H9 (cell line): ENCODE results near the gene EFHD1. TPM values are rescaled to one million over a fixed set of nuclear protein-coding genes. Genes with fewer than 3 reads are reported as not detected.

Source experiments
- DNase-seq: peaks from one replicate; pipeline ENCODE4 v3.0.0-alpha.2; 2017
- H2AFZ ChIP-seq: one replicate; pipeline ENCODE4 v1.6.1; 2013; ENCODE audit warnings: mild to moderate bottlenecking, low read length, control low read depth, moderate library complexity
- H2AK5ac ChIP-seq: 2 replicates; pipeline ENCODE4 v1.6.1; 2013; ENCODE audit warnings: low read length, control low read depth, mixed read lengths; ENCODE audit not compliant: insufficient read length
- H2BK120ac ChIP-seq: one replicate; pipeline ENCODE4 v1.6.1; 2013; ENCODE audit warnings: low read depth, mild to moderate bottlenecking, low read length, control low read depth, inconsistent platforms; ENCODE audit not compliant: poor library complexity, severe bottlenecking
- H2BK12ac ChIP-seq: 2 replicates; pipeline ENCODE4 v1.6.1; 2013; ENCODE audit warnings: low read length, control low read depth, mixed read lengths, low read depth; ENCODE audit not compliant: insufficient read length
- H2BK15ac ChIP-seq: 2 replicates; pipeline ENCODE4 v1.6.1; 2013; ENCODE audit warnings: low read depth, low read length, control low read depth
- H2BK20ac ChIP-seq: one replicate; pipeline ENCODE4 v1.6.1; 2013; ENCODE audit warnings: low read depth, mild to moderate bottlenecking, low read length, control low read depth, inconsistent platforms; ENCODE audit not compliant: poor library complexity, severe bottlenecking
- H2BK5ac ChIP-seq: 2 replicates; pipeline ENCODE4 v1.6.1; 2013; ENCODE audit warnings: low read length, control low read depth, mixed read lengths; ENCODE audit not compliant: insufficient read length
- H3K14ac ChIP-seq: 2 replicates; pipeline ENCODE4 v1.6.1; 2013; ENCODE audit warnings: low read length, control low read depth; ENCODE audit not compliant: insufficient read depth
- H3K18ac ChIP-seq: 2 replicates; pipeline ENCODE4 v1.6.1; 2013; ENCODE audit warnings: low read depth, mild to moderate bottlenecking, mixed read lengths, low read length, control low read depth; ENCODE audit not compliant: insufficient read length
- H3K23ac ChIP-seq: 2 replicates; pipeline ENCODE4 v1.6.1; 2013; ENCODE audit warnings: low read length, control low read depth, mixed read lengths, low read depth; ENCODE audit not compliant: insufficient read length
- H3K23me2 ChIP-seq: 2 replicates; pipeline ENCODE4 v1.6.1; 2013; ENCODE audit warnings: low read depth, mild to moderate bottlenecking, mixed read lengths, low read length, control low read depth; ENCODE audit not compliant: insufficient read length, poor library complexity, severe bottlenecking
- H3K27ac ChIP-seq: 2 replicates; pipeline ENCODE4 v1.5.1; 2013; ENCODE audit warnings: low read length, control low read depth, mixed read lengths, low read depth; ENCODE audit not compliant: insufficient read length
- H3K27me3 ChIP-seq: 2 replicates; pipeline ENCODE4 v1.6.1; 2013; ENCODE audit warnings: low read length, control low read depth, inconsistent platforms; ENCODE audit not compliant: insufficient read depth
- H3K4ac ChIP-seq: 2 replicates; pipeline ENCODE4 v1.6.1; 2013; ENCODE audit warnings: low read depth, mild to moderate bottlenecking, control low read depth, inconsistent platforms, low read length, moderate library complexity
- H3K4me1 ChIP-seq: 2 replicates; pipeline ENCODE4 v1.6.1; 2013; ENCODE audit warnings: low read length, control low read depth, inconsistent platforms; ENCODE audit not compliant: insufficient read depth
- H3K4me2 ChIP-seq: 2 replicates; pipeline ENCODE4 v1.6.1; 2013; ENCODE audit warnings: low read length, control low read depth, mixed read lengths; ENCODE audit not compliant: insufficient read length, insufficient read depth
- H3K56ac ChIP-seq: 2 replicates; pipeline ENCODE4 v1.6.1; 2013; ENCODE audit warnings: low read depth, mild to moderate bottlenecking, mixed read lengths, low read length, control low read depth; ENCODE audit not compliant: insufficient read length
- H3K79me1 ChIP-seq: 2 replicates; pipeline ENCODE4 v1.6.1; 2013; ENCODE audit warnings: low read depth, mild to moderate bottlenecking, moderate library complexity, low read length, control low read depth, inconsistent platforms; ENCODE audit not compliant: insufficient read depth, poor library complexity, severe bottlenecking
- H3K79me2 ChIP-seq: 2 replicates; pipeline ENCODE4 v1.6.1; 2013; ENCODE audit warnings: low read length, control low read depth, inconsistent platforms; ENCODE audit not compliant: insufficient read depth
- H3K9ac ChIP-seq: 2 replicates; pipeline ENCODE4 v1.6.1; 2013; ENCODE audit warnings: low read length, control low read depth, mixed read lengths; ENCODE audit not compliant: insufficient read length; ENCODE audit errors: extremely low read depth
- H3K9me3 ChIP-seq: one replicate; pipeline ENCODE4 v1.6.1; 2013; ENCODE audit warnings: low read depth, low read length, inconsistent platforms; ENCODE audit not compliant: control insufficient read depth
- H3T11ph ChIP-seq: one replicate; pipeline ENCODE4 v1.6.1; 2013; ENCODE audit warnings: mild to moderate bottlenecking, low read length, control low read depth, inconsistent platforms
- H4K20me1 ChIP-seq: one replicate; pipeline ENCODE4 v1.6.1; 2013; ENCODE audit not compliant: control insufficient read depth, insufficient read length, insufficient read depth
- H4K5ac ChIP-seq: 2 replicates; pipeline ENCODE4 v1.6.1; 2013; ENCODE audit warnings: low read depth, mild to moderate bottlenecking, mixed read lengths, low read length, control low read depth; ENCODE audit not compliant: insufficient read length
- H4K8ac ChIP-seq: replicated peaks from 2 replicates; pipeline ENCODE4 v1.6.1; 2013; ENCODE audit warnings: low read length, control low read depth, mixed read lengths, low read depth; ENCODE audit not compliant: insufficient read length
- H4K91ac ChIP-seq: 2 replicates; pipeline ENCODE4 v1.6.1; 2013; ENCODE audit warnings: low read depth, mild to moderate bottlenecking, moderate library complexity, mixed read lengths, low read length, control low read depth; ENCODE audit not compliant: insufficient read length
- H3K27ac Mint-ChIP-seq, 3 experiments: 2 replicates in 2 of 3; 3 replicates in 1 of 3; pipeline ENCODE4 v1.8.0; 2020 to 2021; ENCODE audit warnings: mixed read lengths in 3 of 3, mild to moderate bottlenecking in 1 of 3, moderate library complexity in 1 of 3
- H3K27me3 Mint-ChIP-seq: 2 replicates; pipeline ENCODE4 v1.8.0; 2021; ENCODE audit warnings: low read depth, mild to moderate bottlenecking, moderate library complexity, mixed read lengths
- H3K36me3 Mint-ChIP-seq, 3 experiments: 2 replicates in 2 of 3; 3 replicates in 1 of 3; pipeline ENCODE4 v1.8.0; 2020 to 2021; ENCODE audit warnings: low read depth in 3 of 3, mixed read lengths in 3 of 3; ENCODE audit not compliant: insufficient read depth in 1 of 3
- H3K4me1 Mint-ChIP-seq, 2 experiments: 2 replicates each; pipeline ENCODE4 v1.8.0; 2020; ENCODE audit warnings: mixed read lengths in 2 of 2
- H3K4me3 Mint-ChIP-seq, 2 experiments: 2 replicates in 1 of 2; 3 replicates in 1 of 2; pipeline ENCODE4 v1.8.0; 2020 to 2021; ENCODE audit warnings: mild to moderate bottlenecking in 2 of 2, mixed read lengths in 2 of 2, moderate library complexity in 1 of 2
- H3K9me3 Mint-ChIP-seq, 2 experiments: 2 replicates in 1 of 2; 3 replicates in 1 of 2; pipeline ENCODE4 v1.8.0; 2020; ENCODE audit warnings: mild to moderate bottlenecking in 2 of 2, mixed read lengths in 2 of 2, moderate library complexity in 1 of 2
- CTCF ChIP-seq: fragments of 200-600 bp; sonication (generic); conservative IDR thresholded peaks from 3 replicates; pipeline ENCODE4 v1.8.0; 2021; ENCODE audit warnings: antibody characterized with exemption, mild to moderate bottlenecking
- WGBS: extraction: QIAGEN DNeasy Blood & Tissue Kit; methylation state at CpG from one replicate; pipeline ENCODE4 v1.1.7; 2013; ENCODE audit warnings: missing lambda C conversion rate, low lambda C conversion rate, mixed read lengths; ENCODE audit not compliant: insufficient read length; ENCODE audit errors: extremely low coverage; 5-methylcytosine and 5-hydroxymethylcytosine counted together
- total RNA-seq: library from RNA; stranded (reverse); gene quantifications from 2 replicates; pipeline ENCODE4 v1.2.1, GENCODE V29; 2021

The EFHD1 gene
- total RNA-seq, 1 experiment from 2014 or later: 2.8 TPM

DNA sequence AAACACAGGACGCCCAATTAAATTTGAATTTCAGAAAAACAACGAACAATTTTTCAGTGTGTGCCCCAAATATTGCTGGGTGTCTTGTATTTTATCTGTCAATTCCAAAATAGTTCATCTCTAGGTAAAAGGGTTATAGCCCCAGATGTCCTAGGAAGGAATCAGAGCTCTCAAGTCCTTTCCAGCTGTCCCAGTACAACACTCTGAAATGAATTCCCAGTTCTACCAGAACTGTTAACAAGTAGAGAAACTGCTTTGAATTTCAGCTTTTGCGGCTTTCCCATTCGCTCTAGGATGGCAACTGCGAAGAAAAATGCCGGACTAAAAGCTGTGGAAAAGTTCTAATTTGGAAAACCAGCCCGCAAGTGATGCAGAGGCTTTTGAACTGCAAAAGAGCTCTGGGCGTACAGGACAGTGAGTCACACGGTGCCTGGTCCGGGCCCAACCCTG is 63.2 kb downstream of the EFHD1 start:
- H2BK5ac ChIP-seq: no peak overlapping the region
- no peak overlapping the region for H3K27ac ChIP-seq
- no peak overlapping the region for H3K4ac ChIP-seq
- DNase-seq: no peak
- H4K8ac ChIP-seq: no peak overlapping the region
- Mint-ChIP-seq H3K36me3 (peaks cover 4 to 11% (median 5%) of the 10 kb centered on the region in 3 experiments; a peak in 2 of 7 replicates), H3K9me3 (no peaks in the 10 kb centered on the region; a peak in 2 of 5 replicates), H3K4me1 (peaks cover 29 to 32% of the 10 kb centered on the region in 2 experiments), H3K4me3 (peak overlapping the region; percentile 93 to 97), H3K27me3 (no peaks in the 10 kb centered on the region), H3K27ac (peak overlapping the region in 2 of 3 experiments; percentile 52 to 82; a peak in 1 of 7 replicates)
- H3T11ph ChIP-seq: no peak overlapping the region
- no peak overlapping the region for H2BK15ac ChIP-seq
- H3K23me2 ChIP-seq: peaks cover 3% of the 10 kb centered on the region
- no peak overlapping the region for H3K56ac ChIP-seq
- H3K18ac ChIP-seq: no peak overlapping the region
- no peaks in the 10 kb centered on the region for H3K9me3 ChIP-seq
- no peak overlapping the region for H2AK5ac ChIP-seq
- no peaks in the 10 kb centered on the region; the same call in 1 of the 2 replicates for H3K4me1 ChIP-seq
- no peak overlapping the region for H3K9ac ChIP-seq
- no peak overlapping the region for H2BK12ac ChIP-seq
- WGBS: no CpG with 5 or more reads among the region's 10 CpGs
- no peaks in the 10 kb centered on the region for H3K79me1 ChIP-seq
- H4K91ac ChIP-seq: no peak overlapping the region
- H3K14ac ChIP-seq: no peak overlapping the region
- no peak overlapping the region for H2AFZ ChIP-seq
- no peak overlapping the region for H2BK120ac ChIP-seq
- H2BK20ac ChIP-seq: no peak overlapping the region
- no peak overlapping the region for H4K5ac ChIP-seq
- TF ChIP-seq CTCF: no peak
- no peak overlapping the region for H3K4me2 ChIP-seq
- H3K27me3 ChIP-seq: no peaks in the 10 kb centered on the region
- H4K20me1 ChIP-seq: no peaks in the 10 kb centered on the region
- H3K79me2 ChIP-seq: peaks cover 23% of the 10 kb centered on the region; the same call in 1 of the 2 replicates
- no peak overlapping the region for H3K23ac ChIP-seq
